ENCODE data around the gene FOXL2. TPM values are rescaled to one million over a fixed set of nuclear protein-coding genes. Genes with fewer than 3 reads are reported as not detected.

The FOXL2 gene
- total RNA-seq, 1 donor from 2014 or later = not detected

- no peaks in the 10 kb centered on the region for H3K9me3 ChIP-seq (ENCODE audit: low read depth)
- no peak overlapping the region for H3K27ac ChIP-seq
- no peaks in the 10 kb centered on the region for H3K36me3 Mint-ChIP-seq
- H3K4me1 Mint-ChIP-seq = peaks cover 14% of the 10 kb centered on the region
- no peak overlapping the region for H3K9ac ChIP-seq
- H3K27me3 Mint-ChIP-seq (ENCODE audit: insufficient read depth, low read depth) = peaks cover 58% of the 10 kb centered on the region
- H3K9me3 Mint-ChIP-seq = no peaks in the 10 kb centered on the region
- H4K20me1 ChIP-seq (ENCODE audit: low read depth) = peaks cover 64% of the 10 kb centered on the region
- peak; percentile 77 for DNase-seq (ENCODE audit: low spot score)
- TF ChIP-seq, protein P1, sequence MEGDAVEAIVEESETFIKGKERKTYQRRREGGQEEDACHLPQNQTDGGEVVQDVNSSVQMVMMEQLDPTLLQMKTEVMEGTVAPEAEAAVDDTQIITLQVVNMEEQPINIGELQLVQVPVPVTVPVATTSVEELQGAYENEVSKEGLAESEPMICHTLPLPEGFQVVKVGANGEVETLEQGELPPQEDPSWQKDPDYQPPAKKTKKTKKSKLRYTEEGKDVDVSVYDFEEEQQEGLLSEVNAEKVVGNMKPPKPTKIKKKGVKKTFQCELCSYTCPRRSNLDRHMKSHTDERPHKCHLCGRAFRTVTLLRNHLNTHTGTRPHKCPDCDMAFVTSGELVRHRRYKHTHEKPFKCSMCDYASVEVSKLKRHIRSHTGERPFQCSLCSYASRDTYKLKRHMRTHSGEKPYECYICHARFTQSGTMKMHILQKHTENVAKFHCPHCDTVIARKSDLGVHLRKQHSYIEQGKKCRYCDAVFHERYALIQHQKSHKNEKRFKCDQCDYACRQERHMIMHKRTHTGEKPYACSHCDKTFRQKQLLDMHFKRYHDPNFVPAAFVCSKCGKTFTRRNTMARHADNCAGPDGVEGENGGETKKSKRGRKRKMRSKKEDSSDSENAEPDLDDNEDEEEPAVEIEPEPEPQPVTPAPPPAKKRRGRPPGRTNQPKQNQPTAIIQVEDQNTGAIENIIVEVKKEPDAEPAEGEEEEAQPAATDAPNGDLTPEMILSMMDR (IDR thresholded peaks at IDR 0.05) = no peak
- TF ChIP-seq EZH2 (IDR thresholded peaks at IDR 0.05) = peak; percentile 98
- TF ChIP-seq EZH2phosphoT487 (IDR thresholded peaks at IDR 0.05) = peak; percentile 96
- H3K79me2 ChIP-seq (ENCODE audit: low read depth) = no peaks in the 10 kb centered on the region
- peaks cover 100% of the 10 kb centered on the region for H3K27me3 ChIP-seq
- peak overlapping the region; percentile 93 for H2AFZ ChIP-seq (replicated peaks)
- H3F3A ChIP-seq (ENCODE audit: low read depth) = peaks cover 5% of the 10 kb centered on the region
- no peak overlapping the region for H3K27ac Mint-ChIP-seq
- H3K4me1 ChIP-seq = peaks cover 27% of the 10 kb centered on the region
- H3K36me3 ChIP-seq = no peaks in the 10 kb centered on the region
- peak overlapping the region; percentile 51 for H3K4me3 ChIP-seq
- peak overlapping the region; percentile 93 for H3K4me2 ChIP-seq
- H3K4me3 Mint-ChIP-seq = peak overlapping the region; percentile 79
Measured at GRCh38 chr3:138950006-138950644, 3.2 kb upstream of the FOXL2 start.

GRCh38 chr3:138949445-138950005 is 2.6 kb upstream of the FOXL2 start:
- no peak overlapping the region for H3K27ac Mint-ChIP-seq
- Histone ChIP-seq H3K4me2 (peak overlapping the region; percentile 93), H3K27ac (no peak overlapping the region), H3K36me3 (no peaks in the 10 kb centered on the region), H4K20me1 (ENCODE audit: low read depth) (peaks cover 70% of the 10 kb centered on the region), H3K79me2 (ENCODE audit: low read depth) (no peaks in the 10 kb centered on the region), H3K4me1 (peaks cover 33% of the 10 kb centered on the region), H3K9me3 (ENCODE audit: low read depth) (no peaks in the 10 kb centered on the region), H3K4me3 (peak overlapping the region; percentile 51), H3F3A (ENCODE audit: low read depth) (peaks cover 11% of the 10 kb centered on the region), H3K27me3 (peaks cover 100% of the 10 kb centered on the region), H2AFZ (replicated peaks) (peak overlapping the region; percentile 93), H3K9ac (no peak overlapping the region)
- H3K36me3 Mint-ChIP-seq = no peaks in the 10 kb centered on the region
- TF ChIP-seq, protein P1 (IDR thresholded peaks at IDR 0.05) = no peak
- TF ChIP-seq EZH2phosphoT487 (IDR thresholded peaks at IDR 0.05) = no peak
- no peak for TF ChIP-seq EZH2 (IDR thresholded peaks at IDR 0.05)
- no peaks in the 10 kb centered on the region for H3K9me3 Mint-ChIP-seq
- H3K27me3 Mint-ChIP-seq (ENCODE audit: insufficient read depth, low read depth) = peaks cover 63% of the 10 kb centered on the region
- H3K4me1 Mint-ChIP-seq = peaks cover 17% of the 10 kb centered on the region
- peak; percentile 32 for DNase-seq (ENCODE audit: low spot score)
- H3K4me3 Mint-ChIP-seq = peak overlapping the region; percentile 67

GRCh38 chr3:138949002-138949418 is 2.1 kb upstream of the FOXL2 start:
- Mint-ChIP-seq H3K9me3 (no peaks in the 10 kb centered on the region), H3K27me3 (ENCODE audit: insufficient read depth, low read depth) (peaks cover 68% of the 10 kb centered on the region), H3K27ac (no peak overlapping the region), H3K4me3 (no peak overlapping the region), H3K36me3 (no peaks in the 10 kb centered on the region), H3K4me1 (peaks cover 22% of the 10 kb centered on the region)
- Histone ChIP-seq H4K20me1 (ENCODE audit: low read depth) (peaks cover 75% of the 10 kb centered on the region), H2AFZ (replicated peaks) (no peak overlapping the region), H3K9ac (no peak overlapping the region), H3K27ac (no peak overlapping the region), H3K4me1 (peaks cover 38% of the 10 kb centered on the region), H3K79me2 (ENCODE audit: low read depth) (no peaks in the 10 kb centered on the region), H3K4me3 (no peak overlapping the region), H3K27me3 (peaks cover 100% of the 10 kb centered on the region), H3F3A (ENCODE audit: low read depth) (peaks cover 15% of the 10 kb centered on the region), H3K9me3 (ENCODE audit: low read depth) (no peaks in the 10 kb centered on the region), H3K4me2 (no peak overlapping the region), H3K36me3 (no peaks in the 10 kb centered on the region)
- TF ChIP-seq EZH2phosphoT487 (IDR thresholded peaks at IDR 0.05) (no peak), EZH2 (IDR thresholded peaks at IDR 0.05) (no peak)
- TF ChIP-seq, protein P1 (IDR thresholded peaks at IDR 0.05) = no peak
- DNase-seq (ENCODE audit: low spot score) = peak; percentile 58

Measured in neural progenitor cell (in vitro differentiated cells).